WTC11 (cell line): ENCODE measurements around the gene TMEM229B. TPM values are rescaled to one million over a fixed set of nuclear protein-coding genes. Genes with fewer than 3 reads are reported as not detected.
A peak's percentile ranks its signal among the peaks of the same experiment; 100 is the strongest.

Experiments
- ATAC-seq: fragments of 200-7000 bp; cut with Tn5 transposase; 2 replicates; pipeline ENCODE4 v1.10.0; 2021; ENCODE audit warnings: mild to moderate bottlenecking, moderate library complexity
- CTCF ChIA-PET: fragments of 300-600 bp; sonication (Branson Sonifier 250); formaldehyde crosslinking; loops from one replicate; lab custom pipeline; 2021; ENCODE audit warnings: antibody characterized with exemption; lab: Charles Lee
- POLR2A ChIA-PET: fragments of 350-600 bp; sonication (Branson Sonifier 250); formaldehyde crosslinking; loops from one replicate; lab custom pipeline; 2021; ENCODE audit warnings: antibody characterized with exemption; lab: Charles Lee
- DNase-seq: peaks from one replicate; pipeline ENCODE4 v3.0.0; 2021; ENCODE audit warnings: low spot score
- H3K27ac Mint-ChIP-seq: 2 replicates; pipeline ENCODE4 v1.8.0; 2021; ENCODE audit warnings: mixed read lengths
- H3K27me3 Mint-ChIP-seq: 2 replicates; pipeline ENCODE4 v1.8.0; 2021; ENCODE audit warnings: low read depth, mild to moderate bottlenecking, moderate library complexity, mixed read lengths
- H3K36me3 Mint-ChIP-seq: 2 replicates; pipeline ENCODE4 v1.8.0; 2021; ENCODE audit warnings: mixed read lengths
- H3K4me1 Mint-ChIP-seq: 2 replicates; pipeline ENCODE4 v1.8.0; 2022; ENCODE audit warnings: mixed read lengths
- H3K4me3 Mint-ChIP-seq: 2 replicates; pipeline ENCODE4 v1.8.0; 2021; ENCODE audit warnings: mild to moderate bottlenecking, moderate library complexity, mixed read lengths
- H3K9me3 Mint-ChIP-seq: 2 replicates; pipeline ENCODE4 v1.8.0; 2021; ENCODE audit warnings: mixed read lengths
- CREB1 ChIP-seq: sonication (generic); formaldehyde crosslinking; IDR thresholded peaks from 2 replicates; pipeline ENCODE4 v1.8.0; 2023; ENCODE audit warnings: mild to moderate bottlenecking, missing genetic modification reagents
- ELF4 ChIP-seq: sonication (generic); formaldehyde crosslinking; IDR thresholded peaks from 2 replicates; pipeline ENCODE4 v1.8.1; 2022; ENCODE audit warnings: low read depth, mild to moderate bottlenecking, moderate library complexity, missing genetic modification reagents
- FOXK1 ChIP-seq: sonication (generic); formaldehyde crosslinking; IDR thresholded peaks from 2 replicates; pipeline ENCODE4 v1.8.0; 2022; ENCODE audit warnings: mild to moderate bottlenecking, moderate library complexity, missing genetic modification reagents
- GABPB1 ChIP-seq: sonication (generic); formaldehyde crosslinking; IDR thresholded peaks from 2 replicates; pipeline ENCODE4 v1.8.1; 2023; ENCODE audit warnings: mild to moderate bottlenecking, missing genetic modification reagents
- GRHL2 ChIP-seq: fragments of 250-450 bp; sonication (Bioruptor Pico); IDR thresholded peaks from 2 replicates; pipeline ENCODE4 v1.8.0; 2022; ENCODE audit warnings: mild to moderate bottlenecking, moderate library complexity; ENCODE audit not compliant: insufficient replicate concordance, severe bottlenecking
- JAZF1 ChIP-seq: fragments of 250-450 bp; sonication (Bioruptor Pico); IDR thresholded peaks from 2 replicates; pipeline ENCODE4 v1.9.0; 2021; ENCODE audit warnings: moderate library complexity, mild to moderate bottlenecking, inconsistent platforms
- JUN ChIP-seq: sonication (generic); formaldehyde crosslinking; IDR thresholded peaks from 2 replicates; pipeline ENCODE4 v1.8.0; 2023; ENCODE audit warnings: mild to moderate bottlenecking, missing genetic modification reagents
- NFYB ChIP-seq: sonication (generic); formaldehyde crosslinking; conservative IDR thresholded peaks from 2 replicates; pipeline ENCODE4 v1.8.0; 2022; ENCODE audit warnings: low read depth, missing genetic modification reagents
- NR2C2 ChIP-seq: sonication (generic); formaldehyde crosslinking; IDR thresholded peaks from 2 replicates; pipeline ENCODE4 v1.8.0; 2022; ENCODE audit warnings: mild to moderate bottlenecking, missing genetic modification reagents
- RORB ChIP-seq: fragments of 250-450 bp; sonication (Bioruptor Pico); IDR thresholded peaks from 2 replicates; pipeline ENCODE4 v1.9.0; 2021; ENCODE audit warnings: mild to moderate bottlenecking
- SP1 ChIP-seq: sonication (generic); formaldehyde crosslinking; conservative IDR thresholded peaks from 2 replicates; pipeline ENCODE4 v1.8.1; 2022; ENCODE audit warnings: missing genetic modification reagents
- TEAD1 ChIP-seq: sonication (generic); formaldehyde crosslinking; IDR thresholded peaks from 2 replicates; pipeline ENCODE4 v1.8.0; 2022; ENCODE audit warnings: mild to moderate bottlenecking, missing genetic modification reagents
- TP53 ChIP-seq: sonication (generic); formaldehyde crosslinking; IDR thresholded peaks from 2 replicates; pipeline ENCODE4 v1.8.1; 2023; ENCODE audit warnings: mild to moderate bottlenecking, missing genetic modification reagents
- ZNF219 ChIP-seq: sonication (generic); formaldehyde crosslinking; IDR thresholded peaks from 2 replicates; pipeline ENCODE4 v1.8.0; 2023; ENCODE audit warnings: missing genetic modification reagents, mild to moderate bottlenecking, borderline replicate concordance
- total RNA-seq: library from RNA; stranded (reverse); gene quantifications from 3 replicates; pipeline ENCODE4 v1.2.3, GENCODE V29; 2021
- TF ChIP-seq, protein P1 (sequence below): sonication (generic); formaldehyde crosslinking; IDR thresholded peaks from 2 replicates; pipeline ENCODE4 v1.8.1; 2022; ENCODE audit warnings: low read depth, mild to moderate bottlenecking, moderate library complexity, missing genetic modification reagents, borderline replicate concordance
- TF ChIP-seq, protein P2 (sequence below): sonication (generic); formaldehyde crosslinking; IDR thresholded peaks from 2 replicates; pipeline ENCODE4 v1.8.1; 2023; ENCODE audit warnings: mild to moderate bottlenecking, missing genetic modification reagents, moderate library complexity
- TF ChIP-seq, protein P3 (sequence below): sonication (generic); formaldehyde crosslinking; IDR thresholded peaks from 2 replicates; pipeline ENCODE4 v1.8.1; 2022; ENCODE audit warnings: low read depth, missing genetic modification reagents, borderline replicate concordance
- TF ChIP-seq, protein P4 (sequence below): sonication (generic); formaldehyde crosslinking; conservative IDR thresholded peaks from 2 replicates; pipeline ENCODE4 v1.8.1; 2023; ENCODE audit warnings: mild to moderate bottlenecking, low read depth, missing genetic modification reagents, moderate library complexity
- TF ChIP-seq, protein P5 (sequence below): sonication (generic); formaldehyde crosslinking; IDR thresholded peaks from 2 replicates; pipeline ENCODE4 v1.8.0; 2022; ENCODE audit warnings: mild to moderate bottlenecking, missing genetic modification reagents

The TMEM229B gene
- total RNA-seq, 1 experiment from 2014 or later: 0.90 TPM

DNA sequence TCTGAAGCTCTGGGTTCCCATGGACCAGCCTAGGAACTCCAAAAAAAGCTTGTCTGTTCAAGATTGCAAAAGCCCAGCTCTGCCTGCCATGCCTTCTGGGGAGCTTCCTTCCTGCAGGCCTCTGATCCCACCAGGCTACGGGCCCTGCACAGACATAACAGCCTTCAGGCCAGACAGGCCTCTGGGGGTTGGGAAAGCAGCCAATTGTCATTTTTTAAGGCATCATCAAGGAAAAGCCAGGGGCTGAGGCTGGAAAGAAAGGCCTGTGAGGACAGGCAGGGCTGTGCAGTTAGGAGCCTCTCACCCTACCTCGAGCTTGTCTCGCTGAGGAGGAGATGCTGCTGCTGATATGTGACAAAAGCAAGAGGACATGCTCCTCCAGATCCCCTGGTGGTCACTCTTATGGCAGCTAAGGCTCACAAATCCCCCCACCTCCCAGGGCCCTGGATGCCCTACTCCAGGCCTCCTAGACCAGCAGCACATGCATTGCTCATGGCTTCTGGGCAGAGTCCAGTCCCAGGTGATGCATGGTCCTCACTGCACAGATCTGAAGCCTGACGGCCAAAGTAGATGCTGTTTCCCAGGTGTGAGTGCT, 2.9 kb downstream of the TMEM229B start:
- H3K4me3 Mint-ChIP-seq: no peak overlapping the region
- no peaks in the 10 kb centered on the region for H3K9me3 Mint-ChIP-seq
- peaks cover 2% of the 10 kb centered on the region for H3K4me1 Mint-ChIP-seq
- no peak overlapping the region for H3K27ac Mint-ChIP-seq
- POLR2A ChIA-PET: no interaction called here
- CTCF ChIA-PET: interaction anchor here (0.7 to 1.3 kb wide), 12 partner anchors 13 to 218 kb away, joined by 3 to 7 read pairs (median 4); no protein-coding TSS in a partner anchor
- ATAC-seq (peak; percentile 53), DNase-seq (no peak)
- no peaks in the 10 kb centered on the region for H3K27me3 Mint-ChIP-seq
- 0 out of 2 replicates have a peak, but pooled peaks cover 3% of the 10 kb centered on the region for H3K36me3 Mint-ChIP-seq
- TF ChIP-seq NR2C2 (CRISPR knock-in tag): no peak
- TF ChIP-seq, protein P1, sequence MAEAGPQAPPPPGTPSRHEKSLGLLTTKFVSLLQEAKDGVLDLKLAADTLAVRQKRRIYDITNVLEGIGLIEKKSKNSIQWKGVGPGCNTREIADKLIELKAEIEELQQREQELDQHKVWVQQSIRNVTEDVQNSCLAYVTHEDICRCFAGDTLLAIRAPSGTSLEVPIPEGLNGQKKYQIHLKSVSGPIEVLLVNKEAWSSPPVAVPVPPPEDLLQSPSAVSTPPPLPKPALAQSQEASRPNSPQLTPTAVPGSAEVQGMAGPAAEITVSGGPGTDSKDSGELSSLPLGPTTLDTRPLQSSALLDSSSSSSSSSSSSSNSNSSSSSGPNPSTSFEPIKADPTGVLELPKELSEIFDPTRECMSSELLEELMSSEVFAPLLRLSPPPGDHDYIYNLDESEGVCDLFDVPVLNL: no peak
- TF ChIP-seq TEAD1 (CRISPR knock-in tag): no peak
- no peak for TF ChIP-seq RORB (CRISPR knock-in tag)
- no peak for TF ChIP-seq GABPB1
- no peak for TF ChIP-seq SP1 (CRISPR knock-in tag)
- TF ChIP-seq CREB1: no peak
- no peak for TF ChIP-seq TP53 (CRISPR knock-in tag)
- TF ChIP-seq, protein P2, sequence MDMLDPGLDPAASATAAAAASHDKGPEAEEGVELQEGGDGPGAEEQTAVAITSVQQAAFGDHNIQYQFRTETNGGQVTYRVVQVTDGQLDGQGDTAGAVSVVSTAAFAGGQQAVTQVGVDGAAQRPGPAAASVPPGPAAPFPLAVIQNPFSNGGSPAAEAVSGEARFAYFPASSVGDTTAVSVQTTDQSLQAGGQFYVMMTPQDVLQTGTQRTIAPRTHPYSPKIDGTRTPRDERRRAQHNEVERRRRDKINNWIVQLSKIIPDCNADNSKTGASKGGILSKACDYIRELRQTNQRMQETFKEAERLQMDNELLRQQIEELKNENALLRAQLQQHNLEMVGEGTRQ (CRISPR knock-in tag): no peak
- no peak for TF ChIP-seq ELF4 (CRISPR knock-in tag)
- TF ChIP-seq, protein P3, sequence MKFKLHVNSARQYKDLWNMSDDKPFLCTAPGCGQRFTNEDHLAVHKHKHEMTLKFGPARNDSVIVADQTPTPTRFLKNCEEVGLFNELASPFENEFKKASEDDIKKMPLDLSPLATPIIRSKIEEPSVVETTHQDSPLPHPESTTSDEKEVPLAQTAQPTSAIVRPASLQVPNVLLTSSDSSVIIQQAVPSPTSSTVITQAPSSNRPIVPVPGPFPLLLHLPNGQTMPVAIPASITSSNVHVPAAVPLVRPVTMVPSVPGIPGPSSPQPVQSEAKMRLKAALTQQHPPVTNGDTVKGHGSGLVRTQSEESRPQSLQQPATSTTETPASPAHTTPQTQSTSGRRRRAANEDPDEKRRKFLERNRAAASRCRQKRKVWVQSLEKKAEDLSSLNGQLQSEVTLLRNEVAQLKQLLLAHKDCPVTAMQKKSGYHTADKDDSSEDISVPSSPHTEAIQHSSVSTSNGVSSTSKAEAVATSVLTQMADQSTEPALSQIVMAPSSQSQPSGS (CRISPR knock-in tag): no peak
- no peak for TF ChIP-seq NFYB (CRISPR knock-in tag)
- TF ChIP-seq JUN (CRISPR knock-in tag): no peak
- TF ChIP-seq, protein P4, sequence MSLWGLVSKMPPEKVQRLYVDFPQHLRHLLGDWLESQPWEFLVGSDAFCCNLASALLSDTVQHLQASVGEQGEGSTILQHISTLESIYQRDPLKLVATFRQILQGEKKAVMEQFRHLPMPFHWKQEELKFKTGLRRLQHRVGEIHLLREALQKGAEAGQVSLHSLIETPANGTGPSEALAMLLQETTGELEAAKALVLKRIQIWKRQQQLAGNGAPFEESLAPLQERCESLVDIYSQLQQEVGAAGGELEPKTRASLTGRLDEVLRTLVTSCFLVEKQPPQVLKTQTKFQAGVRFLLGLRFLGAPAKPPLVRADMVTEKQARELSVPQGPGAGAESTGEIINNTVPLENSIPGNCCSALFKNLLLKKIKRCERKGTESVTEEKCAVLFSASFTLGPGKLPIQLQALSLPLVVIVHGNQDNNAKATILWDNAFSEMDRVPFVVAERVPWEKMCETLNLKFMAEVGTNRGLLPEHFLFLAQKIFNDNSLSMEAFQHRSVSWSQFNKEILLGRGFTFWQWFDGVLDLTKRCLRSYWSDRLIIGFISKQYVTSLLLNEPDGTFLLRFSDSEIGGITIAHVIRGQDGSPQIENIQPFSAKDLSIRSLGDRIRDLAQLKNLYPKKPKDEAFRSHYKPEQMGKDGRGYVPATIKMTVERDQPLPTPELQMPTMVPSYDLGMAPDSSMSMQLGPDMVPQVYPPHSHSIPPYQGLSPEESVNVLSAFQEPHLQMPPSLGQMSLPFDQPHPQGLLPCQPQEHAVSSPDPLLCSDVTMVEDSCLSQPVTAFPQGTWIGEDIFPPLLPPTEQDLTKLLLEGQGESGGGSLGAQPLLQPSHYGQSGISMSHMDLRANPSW (CRISPR knock-in tag): no peak
- TF ChIP-seq, protein P5, sequence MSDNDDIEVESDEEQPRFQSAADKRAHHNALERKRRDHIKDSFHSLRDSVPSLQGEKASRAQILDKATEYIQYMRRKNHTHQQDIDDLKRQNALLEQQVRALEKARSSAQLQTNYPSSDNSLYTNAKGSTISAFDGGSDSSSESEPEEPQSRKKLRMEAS: no peak
- TF ChIP-seq FOXK1 (CRISPR knock-in tag): no peak
- no peak for TF ChIP-seq JAZF1 (CRISPR knock-in tag)
- TF ChIP-seq GRHL2 (CRISPR knock-in tag): no peak

DNA sequence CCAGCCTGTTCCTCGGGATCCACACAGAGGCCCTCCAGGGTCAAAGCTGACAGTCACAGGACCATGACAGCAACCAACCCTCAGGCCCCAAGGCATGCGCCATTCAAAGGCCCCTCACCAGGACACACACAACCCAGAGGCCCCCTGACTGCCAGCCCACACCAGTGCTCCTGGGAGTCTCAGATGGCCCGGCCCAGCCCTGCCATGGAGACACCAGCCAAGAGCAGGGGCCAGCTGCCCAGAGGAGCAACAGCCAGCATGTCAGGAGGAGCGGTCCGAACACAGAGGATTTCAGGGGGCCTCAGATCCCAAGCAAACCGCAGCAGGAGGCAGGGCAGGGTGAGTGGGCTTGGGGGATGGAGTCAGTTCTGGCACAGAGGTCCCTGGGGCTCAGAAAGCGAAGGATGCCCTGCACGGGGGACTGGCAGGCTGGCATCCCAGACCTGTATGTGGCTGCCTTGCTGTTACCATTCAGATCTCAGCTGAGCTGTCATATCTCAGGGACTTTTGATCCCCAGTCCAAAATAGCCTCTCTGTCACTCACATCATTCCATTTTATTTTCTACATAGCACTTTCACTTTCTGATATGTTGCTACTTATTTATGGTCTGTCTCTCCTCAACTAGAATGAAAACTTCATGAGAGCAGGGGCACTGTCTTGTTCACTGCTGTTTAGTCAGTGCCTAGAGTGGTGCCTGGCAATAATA, 4.8 kb downstream of the TMEM229B start:
- POLR2A ChIA-PET: no interaction called here
- ATAC-seq: no peak
- CTCF ChIA-PET: no interaction called here
- Mint-ChIP-seq H3K27ac (no peak overlapping the region), H3K9me3 (no peaks in the 10 kb centered on the region), H3K36me3 (0 out of 2 replicates have a peak, but pooled peaks cover 3% of the 10 kb centered on the region), H3K4me3 (no peak overlapping the region), H3K27me3 (no peaks in the 10 kb centered on the region), H3K4me1 (no peaks in the 10 kb centered on the region; the same call in 1 of the 2 replicates)
- TF ChIP-seq ZNF219 (CRISPR knock-in tag) (no peak), GRHL2 (CRISPR knock-in tag) (no peak)
- DNase-seq: no peak
